Measurements from ENCODE around the gene GABRB3. TPM values are rescaled to one million over a fixed set of nuclear protein-coding genes. Genes with fewer than 3 reads are reported as not detected.

The GABRB3 gene
- total and polyA plus RNA-seq, 2 of the 8 experiments (the other 6 are each of a cell fraction or from before 2014, with no cell fraction given), result 98.8 to 163 TPM

DNA sequence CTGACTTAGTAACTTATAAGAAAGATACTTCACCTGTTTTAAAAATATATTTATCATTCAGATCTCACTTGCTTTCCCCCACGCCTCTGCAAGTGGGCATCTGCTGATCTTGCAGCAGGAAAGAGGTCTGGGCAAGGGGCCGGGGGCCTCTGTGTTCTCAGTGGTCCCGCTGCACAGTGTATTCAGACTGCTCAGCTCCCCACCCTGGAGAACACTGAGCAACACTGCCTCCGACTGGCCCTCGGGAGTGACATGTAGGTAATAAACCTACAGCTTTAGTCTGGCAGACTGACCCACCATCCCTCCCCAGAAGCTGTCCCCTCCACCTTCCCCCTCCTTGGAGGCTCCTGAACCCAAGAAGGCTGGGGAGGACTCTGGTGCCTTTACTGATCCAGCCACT lies 43.8 kb downstream of the GABRB3 start (continued):
- TF ChIP-seq, protein P1, sequence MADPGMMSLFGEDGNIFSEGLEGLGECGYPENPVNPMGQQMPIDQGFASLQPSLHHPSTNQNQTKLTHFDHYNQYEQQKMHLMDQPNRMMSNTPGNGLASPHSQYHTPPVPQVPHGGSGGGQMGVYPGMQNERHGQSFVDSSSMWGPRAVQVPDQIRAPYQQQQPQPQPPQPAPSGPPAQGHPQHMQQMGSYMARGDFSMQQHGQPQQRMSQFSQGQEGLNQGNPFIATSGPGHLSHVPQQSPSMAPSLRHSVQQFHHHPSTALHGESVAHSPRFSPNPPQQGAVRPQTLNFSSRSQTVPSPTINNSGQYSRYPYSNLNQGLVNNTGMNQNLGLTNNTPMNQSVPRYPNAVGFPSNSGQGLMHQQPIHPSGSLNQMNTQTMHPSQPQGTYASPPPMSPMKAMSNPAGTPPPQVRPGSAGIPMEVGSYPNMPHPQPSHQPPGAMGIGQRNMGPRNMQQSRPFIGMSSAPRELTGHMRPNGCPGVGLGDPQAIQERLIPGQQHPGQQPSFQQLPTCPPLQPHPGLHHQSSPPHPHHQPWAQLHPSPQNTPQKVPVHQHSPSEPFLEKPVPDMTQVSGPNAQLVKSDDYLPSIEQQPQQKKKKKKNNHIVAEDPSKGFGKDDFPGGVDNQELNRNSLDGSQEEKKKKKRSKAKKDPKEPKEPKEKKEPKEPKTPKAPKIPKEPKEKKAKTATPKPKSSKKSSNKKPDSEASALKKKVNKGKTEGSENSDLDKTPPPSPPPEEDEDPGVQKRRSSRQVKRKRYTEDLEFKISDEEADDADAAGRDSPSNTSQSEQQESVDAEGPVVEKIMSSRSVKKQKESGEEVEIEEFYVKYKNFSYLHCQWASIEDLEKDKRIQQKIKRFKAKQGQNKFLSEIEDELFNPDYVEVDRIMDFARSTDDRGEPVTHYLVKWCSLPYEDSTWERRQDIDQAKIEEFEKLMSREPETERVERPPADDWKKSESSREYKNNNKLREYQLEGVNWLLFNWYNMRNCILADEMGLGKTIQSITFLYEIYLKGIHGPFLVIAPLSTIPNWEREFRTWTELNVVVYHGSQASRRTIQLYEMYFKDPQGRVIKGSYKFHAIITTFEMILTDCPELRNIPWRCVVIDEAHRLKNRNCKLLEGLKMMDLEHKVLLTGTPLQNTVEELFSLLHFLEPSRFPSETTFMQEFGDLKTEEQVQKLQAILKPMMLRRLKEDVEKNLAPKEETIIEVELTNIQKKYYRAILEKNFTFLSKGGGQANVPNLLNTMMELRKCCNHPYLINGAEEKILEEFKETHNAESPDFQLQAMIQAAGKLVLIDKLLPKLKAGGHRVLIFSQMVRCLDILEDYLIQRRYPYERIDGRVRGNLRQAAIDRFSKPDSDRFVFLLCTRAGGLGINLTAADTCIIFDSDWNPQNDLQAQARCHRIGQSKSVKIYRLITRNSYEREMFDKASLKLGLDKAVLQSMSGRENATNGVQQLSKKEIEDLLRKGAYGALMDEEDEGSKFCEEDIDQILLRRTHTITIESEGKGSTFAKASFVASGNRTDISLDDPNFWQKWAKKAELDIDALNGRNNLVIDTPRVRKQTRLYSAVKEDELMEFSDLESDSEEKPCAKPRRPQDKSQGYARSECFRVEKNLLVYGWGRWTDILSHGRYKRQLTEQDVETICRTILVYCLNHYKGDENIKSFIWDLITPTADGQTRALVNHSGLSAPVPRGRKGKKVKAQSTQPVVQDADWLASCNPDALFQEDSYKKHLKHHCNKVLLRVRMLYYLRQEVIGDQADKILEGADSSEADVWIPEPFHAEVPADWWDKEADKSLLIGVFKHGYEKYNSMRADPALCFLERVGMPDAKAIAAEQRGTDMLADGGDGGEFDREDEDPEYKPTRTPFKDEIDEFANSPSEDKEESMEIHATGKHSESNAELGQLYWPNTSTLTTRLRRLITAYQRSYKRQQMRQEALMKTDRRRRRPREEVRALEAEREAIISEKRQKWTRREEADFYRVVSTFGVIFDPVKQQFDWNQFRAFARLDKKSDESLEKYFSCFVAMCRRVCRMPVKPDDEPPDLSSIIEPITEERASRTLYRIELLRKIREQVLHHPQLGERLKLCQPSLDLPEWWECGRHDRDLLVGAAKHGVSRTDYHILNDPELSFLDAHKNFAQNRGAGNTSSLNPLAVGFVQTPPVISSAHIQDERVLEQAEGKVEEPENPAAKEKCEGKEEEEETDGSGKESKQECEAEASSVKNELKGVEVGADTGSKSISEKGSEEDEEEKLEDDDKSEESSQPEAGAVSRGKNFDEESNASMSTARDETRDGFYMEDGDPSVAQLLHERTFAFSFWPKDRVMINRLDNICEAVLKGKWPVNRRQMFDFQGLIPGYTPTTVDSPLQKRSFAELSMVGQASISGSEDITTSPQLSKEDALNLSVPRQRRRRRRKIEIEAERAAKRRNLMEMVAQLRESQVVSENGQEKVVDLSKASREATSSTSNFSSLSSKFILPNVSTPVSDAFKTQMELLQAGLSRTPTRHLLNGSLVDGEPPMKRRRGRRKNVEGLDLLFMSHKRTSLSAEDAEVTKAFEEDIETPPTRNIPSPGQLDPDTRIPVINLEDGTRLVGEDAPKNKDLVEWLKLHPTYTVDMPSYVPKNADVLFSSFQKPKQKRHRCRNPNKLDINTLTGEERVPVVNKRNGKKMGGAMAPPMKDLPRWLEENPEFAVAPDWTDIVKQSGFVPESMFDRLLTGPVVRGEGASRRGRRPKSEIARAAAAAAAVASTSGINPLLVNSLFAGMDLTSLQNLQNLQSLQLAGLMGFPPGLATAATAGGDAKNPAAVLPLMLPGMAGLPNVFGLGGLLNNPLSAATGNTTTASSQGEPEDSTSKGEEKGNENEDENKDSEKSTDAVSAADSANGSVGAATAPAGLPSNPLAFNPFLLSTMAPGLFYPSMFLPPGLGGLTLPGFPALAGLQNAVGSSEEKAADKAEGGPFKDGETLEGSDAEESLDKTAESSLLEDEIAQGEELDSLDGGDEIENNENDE (IDR thresholded peaks at IDR 0.05; ENCODE audit: insufficient replicate concordance, low read length), result no peak
- TF ChIP-seq, protein P2, sequence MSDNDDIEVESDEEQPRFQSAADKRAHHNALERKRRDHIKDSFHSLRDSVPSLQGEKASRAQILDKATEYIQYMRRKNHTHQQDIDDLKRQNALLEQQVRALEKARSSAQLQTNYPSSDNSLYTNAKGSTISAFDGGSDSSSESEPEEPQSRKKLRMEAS (IDR thresholded peaks at IDR 0.05), result no peak
- TF ChIP-seq RAD21 (IDR thresholded peaks at IDR 0.05 in 1 of 2, conservative IDR thresholded peaks at IDR 0.05 in 1 of 2; ENCODE audit: low read depth in 2 of 2, low read length in 2 of 2) (peak; percentile 42 to 52; a peak in 3 of 4 replicates), CREB1 (IDR thresholded peaks at IDR 0.05) (no peak), TAF7 (optimal IDR thresholded peaks at IDR 0.05; ENCODE audit: borderline replicate concordance, low read depth, low read length) (no peak)
- TF ChIP-seq, protein P3, sequence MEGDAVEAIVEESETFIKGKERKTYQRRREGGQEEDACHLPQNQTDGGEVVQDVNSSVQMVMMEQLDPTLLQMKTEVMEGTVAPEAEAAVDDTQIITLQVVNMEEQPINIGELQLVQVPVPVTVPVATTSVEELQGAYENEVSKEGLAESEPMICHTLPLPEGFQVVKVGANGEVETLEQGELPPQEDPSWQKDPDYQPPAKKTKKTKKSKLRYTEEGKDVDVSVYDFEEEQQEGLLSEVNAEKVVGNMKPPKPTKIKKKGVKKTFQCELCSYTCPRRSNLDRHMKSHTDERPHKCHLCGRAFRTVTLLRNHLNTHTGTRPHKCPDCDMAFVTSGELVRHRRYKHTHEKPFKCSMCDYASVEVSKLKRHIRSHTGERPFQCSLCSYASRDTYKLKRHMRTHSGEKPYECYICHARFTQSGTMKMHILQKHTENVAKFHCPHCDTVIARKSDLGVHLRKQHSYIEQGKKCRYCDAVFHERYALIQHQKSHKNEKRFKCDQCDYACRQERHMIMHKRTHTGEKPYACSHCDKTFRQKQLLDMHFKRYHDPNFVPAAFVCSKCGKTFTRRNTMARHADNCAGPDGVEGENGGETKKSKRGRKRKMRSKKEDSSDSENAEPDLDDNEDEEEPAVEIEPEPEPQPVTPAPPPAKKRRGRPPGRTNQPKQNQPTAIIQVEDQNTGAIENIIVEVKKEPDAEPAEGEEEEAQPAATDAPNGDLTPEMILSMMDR (IDR thresholded peaks at IDR 0.05; ENCODE audit: control extremely low read depth in 1 of 3, insufficient read depth in 1 of 3, low read depth in 1 of 3, low read length in 3 of 3), result peak in 1 of 3 experiments; percentile 8; a peak in 1 of 4 replicates

Measured in H1 (cell line).